GM19467 (cell line): Measurements from ENCODE around the gene SCAANT1.
A peak's percentile ranks its signal among the peaks of the same experiment; 100 is the strongest.

ENCODE experiments used
- ATAC-seq: cut with Tn5 transposase; IDR thresholded peaks from one replicate; pipeline ENCODE4 v1.9.1; 2021; ENCODE audit warnings: mild to moderate bottlenecking, moderate library complexity; ENCODE audit not compliant: unreplicated experiment

Gene SCAANT1

GRCh38 chr3:63905731-63906620 is 6.2 kb downstream of the SCAANT1 start:
- no peak for ATAC-seq

DNA sequence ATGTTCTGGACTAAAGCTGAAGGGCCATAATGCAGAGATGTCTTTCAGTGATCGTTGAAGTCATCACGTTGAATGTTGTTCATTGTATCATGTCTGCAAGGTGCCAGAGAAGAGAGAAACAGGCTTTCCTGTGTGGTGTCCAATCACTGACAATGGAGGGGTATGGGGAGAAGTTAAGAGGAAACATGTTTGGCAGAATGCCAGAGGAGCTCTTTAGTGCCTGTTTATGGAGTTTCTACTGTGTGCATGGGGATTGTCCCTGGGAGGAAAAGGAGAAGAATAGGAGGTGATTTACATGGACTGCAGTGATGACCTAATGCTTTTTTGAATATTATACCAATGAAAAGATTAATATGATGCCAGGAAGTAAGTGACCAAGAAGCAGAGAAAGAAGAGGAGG is 11.7 kb downstream of the SCAANT1 start:
- no peak for ATAC-seq

GRCh38 chr3:63900010-63900409 is 12.2 kb downstream of the SCAANT1 start:
- ATAC-seq = no peak

GRCh38 chr3:63896332-63897030 is 15.7 kb downstream of the SCAANT1 start:
- ATAC-seq = peak; percentile 55

DNA sequence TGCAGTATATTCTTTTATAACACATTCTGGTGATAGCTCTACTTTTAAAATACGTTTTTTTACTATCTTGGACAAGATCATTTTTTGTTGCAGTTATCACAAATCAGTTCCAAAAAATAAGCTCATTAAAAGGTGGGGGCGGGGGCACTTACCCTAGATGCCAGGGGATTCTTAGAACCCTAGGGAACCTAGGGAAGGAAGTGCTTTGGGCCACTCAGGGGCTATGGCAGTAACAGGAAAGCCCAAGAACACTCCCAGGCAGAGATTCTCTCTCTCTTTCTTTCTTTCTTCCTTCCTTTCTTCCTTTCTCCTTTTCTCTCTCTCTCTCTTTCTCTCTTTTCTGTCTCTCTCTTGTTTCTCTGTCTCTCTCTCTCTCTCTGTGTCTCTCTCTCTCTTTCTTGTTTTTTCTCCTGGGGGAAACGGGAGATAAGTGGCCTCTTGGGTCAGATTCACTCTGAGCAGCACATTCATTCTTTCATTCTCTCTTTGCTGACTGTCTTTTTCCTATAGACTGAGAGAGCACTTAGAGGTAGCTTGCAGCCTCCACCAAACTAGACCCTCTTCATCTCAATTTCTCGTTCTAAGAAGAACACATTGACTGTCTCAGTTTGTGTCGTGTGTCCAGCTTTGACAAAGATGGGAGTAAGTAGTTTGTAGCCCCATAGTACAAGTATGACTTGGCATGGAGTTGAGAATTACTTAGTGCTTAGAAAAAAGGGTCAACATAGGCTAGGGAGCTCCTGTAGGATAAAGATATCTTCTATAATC is 16.6 kb downstream of the SCAANT1 start:
- no peak for ATAC-seq

GRCh38 chr3:63892773-63893352 is 19.3 kb downstream of the SCAANT1 start:
- ATAC-seq = no peak

GRCh38 chr3:63891518-63891917 is 20.7 kb downstream of the SCAANT1 start:
- ATAC-seq = no peak

DNA sequence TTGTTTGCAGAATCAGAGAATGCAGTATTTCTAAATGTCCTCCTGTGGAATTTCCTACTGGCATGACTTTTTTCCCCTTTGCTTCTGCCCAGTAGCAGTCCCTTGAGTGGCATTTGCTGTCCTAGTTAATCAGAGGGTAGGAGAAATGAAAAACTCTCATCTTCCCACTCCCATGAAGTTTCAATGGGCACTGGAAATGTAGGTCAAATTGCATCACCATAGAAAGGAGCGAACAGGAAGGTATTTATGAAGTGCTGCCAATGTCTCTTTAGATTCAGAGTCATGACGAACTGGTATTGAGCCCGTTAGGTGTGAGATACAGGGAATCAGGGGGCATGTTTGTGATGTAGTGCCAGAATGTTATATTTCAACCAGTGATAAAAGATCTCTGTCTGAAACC is 25.3 kb downstream of the SCAANT1 start:
- no peak for ATAC-seq

- no peak for ATAC-seq
These were observed 31.5 kb downstream of the SCAANT1 start for GRCh38 chr3:63880653-63881052.

GRCh38 chr3:63878394-63879060 is 33.7 kb downstream of the SCAANT1 start:
- ATAC-seq = no peak

- ATAC-seq = no peak
These were observed 34.3 kb downstream of the SCAANT1 start for GRCh38 chr3:63877737-63878393.

DNA sequence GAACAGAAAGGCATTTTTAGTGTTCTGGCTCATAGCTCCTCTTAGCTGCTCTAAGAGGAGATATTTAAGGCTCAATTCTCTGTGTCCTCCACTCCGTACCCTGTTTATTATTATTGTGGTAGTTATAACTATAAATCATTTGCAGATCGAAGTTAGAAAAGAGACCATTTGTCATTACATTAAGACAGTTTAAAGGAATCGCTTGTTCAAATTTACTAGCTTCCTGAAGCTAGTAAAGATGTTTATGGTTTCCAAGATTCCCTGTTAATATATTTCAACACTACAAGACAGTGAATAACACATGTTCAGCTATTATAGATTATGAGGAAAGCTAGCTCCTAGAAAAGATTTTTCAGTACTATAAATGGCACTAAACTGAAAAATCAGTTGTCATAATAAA is 35.9 kb downstream of the SCAANT1 start:
- ATAC-seq = no peak

DNA sequence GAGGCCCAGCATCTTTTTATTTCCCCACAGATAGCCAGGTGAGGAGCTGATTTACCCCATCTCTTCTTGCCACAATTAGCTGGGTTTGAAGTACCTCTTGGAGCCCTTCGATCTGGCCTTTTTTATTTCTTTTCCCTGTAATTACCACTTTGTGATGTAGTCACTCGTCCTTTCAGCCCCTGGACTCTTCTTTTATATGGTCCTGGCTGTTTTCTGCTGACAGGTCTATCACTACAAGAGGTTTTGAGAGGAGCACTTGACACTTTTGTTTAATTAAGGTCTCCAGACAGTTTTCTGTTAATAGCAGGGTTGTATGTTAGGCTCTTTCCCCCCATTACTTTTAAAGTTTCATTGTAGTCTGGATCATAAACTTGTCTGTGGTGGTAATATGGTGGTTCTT is 36.7 kb downstream of the SCAANT1 start:
- ATAC-seq = no peak

DNA sequence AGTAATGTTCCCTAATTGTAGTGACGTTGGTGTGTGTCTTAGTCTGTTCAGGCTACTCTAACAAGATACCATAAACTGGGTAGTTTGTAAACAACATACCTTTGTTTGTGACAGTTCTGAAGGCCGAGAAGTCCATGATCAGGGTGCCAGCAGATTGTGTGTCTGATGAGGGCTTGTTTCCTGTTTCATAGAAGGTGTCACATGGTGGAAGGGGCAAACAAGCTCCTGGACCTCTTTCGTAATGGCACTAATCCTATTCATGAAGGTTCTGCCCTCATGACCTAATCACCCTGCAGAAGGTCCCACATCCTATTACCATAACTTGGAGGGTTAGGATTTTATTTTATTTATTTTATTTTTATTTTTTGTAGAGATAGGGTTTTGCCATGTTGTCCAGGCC is 37.4 kb downstream of the SCAANT1 start:
- no peak for ATAC-seq

GRCh38 chr3:63872135-63872924 is 39.9 kb downstream of the SCAANT1 start:
- ATAC-seq = no peak

- no peak for ATAC-seq
These were observed 41.6 kb downstream of the SCAANT1 start for GRCh38 chr3:63870615-63871005.

DNA sequence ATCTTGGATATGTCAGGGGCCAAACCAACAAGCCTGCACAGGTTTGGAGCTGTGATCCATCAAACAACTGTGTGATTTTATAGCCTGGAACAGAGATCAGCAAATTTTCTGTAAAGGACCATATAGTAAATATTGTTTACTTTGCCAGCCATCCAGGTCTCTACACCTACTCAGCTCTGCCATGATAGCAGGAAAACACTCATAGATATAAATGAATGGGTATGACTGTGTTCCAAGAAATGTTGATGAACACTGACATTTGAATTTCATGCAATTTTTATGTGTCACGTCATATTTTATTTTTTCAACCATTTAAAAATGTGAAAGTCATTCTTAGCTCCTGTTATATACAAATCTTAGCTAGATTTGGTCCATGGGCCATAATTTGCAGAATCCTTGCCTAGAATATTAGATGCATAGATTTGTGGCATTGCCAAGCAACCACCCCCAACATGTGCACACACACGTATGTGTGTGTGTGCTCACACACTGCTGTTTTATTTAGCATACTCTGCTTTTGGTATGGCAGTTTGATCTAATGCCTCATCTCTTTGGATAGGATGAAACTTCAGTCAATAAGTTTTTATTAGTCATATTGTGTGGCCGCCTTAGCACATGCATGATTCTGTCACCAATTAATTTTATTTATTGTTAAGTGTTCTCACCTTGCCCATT is 42.1 kb downstream of the SCAANT1 start:
- ATAC-seq = no peak

DNA sequence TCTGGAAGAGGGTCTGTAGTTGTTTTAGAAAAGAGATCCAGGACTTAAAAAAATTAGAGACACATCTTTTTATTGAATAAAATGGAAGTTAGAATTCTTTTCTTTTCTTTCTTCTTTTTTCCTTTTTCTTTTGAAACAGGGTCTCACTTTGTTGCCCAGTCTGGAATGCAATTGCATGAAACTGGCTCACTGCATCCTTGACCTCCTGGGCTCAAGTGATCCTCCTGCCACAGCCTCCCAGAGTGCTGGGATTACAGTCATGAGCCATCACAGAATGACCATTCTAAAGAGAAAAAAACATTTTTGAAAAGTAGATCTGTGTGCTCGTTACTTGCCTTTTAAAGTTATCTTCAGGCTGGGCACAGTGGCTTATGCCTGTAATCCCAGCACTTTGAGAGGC is 45.0 kb downstream of the SCAANT1 start:
- no peak for ATAC-seq

- no peak for ATAC-seq
These were observed 47.2 kb downstream of the SCAANT1 start for GRCh38 chr3:63864965-63865327.
